HCEC 1CT (cell line): Measurements from ENCODE around the gene CTCF.
"Not testable (repeated sequence)": the region's sequence is repeated elsewhere in the genome, so short reads cannot be mapped to it uniquely, and the experiment has no call there.

Experiments
- DNase-seq: peaks from one replicate; pipeline ENCODE4 v3.0.0-alpha.2; 2017

The CTCF gene, protein sequence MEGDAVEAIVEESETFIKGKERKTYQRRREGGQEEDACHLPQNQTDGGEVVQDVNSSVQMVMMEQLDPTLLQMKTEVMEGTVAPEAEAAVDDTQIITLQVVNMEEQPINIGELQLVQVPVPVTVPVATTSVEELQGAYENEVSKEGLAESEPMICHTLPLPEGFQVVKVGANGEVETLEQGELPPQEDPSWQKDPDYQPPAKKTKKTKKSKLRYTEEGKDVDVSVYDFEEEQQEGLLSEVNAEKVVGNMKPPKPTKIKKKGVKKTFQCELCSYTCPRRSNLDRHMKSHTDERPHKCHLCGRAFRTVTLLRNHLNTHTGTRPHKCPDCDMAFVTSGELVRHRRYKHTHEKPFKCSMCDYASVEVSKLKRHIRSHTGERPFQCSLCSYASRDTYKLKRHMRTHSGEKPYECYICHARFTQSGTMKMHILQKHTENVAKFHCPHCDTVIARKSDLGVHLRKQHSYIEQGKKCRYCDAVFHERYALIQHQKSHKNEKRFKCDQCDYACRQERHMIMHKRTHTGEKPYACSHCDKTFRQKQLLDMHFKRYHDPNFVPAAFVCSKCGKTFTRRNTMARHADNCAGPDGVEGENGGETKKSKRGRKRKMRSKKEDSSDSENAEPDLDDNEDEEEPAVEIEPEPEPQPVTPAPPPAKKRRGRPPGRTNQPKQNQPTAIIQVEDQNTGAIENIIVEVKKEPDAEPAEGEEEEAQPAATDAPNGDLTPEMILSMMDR

DNA sequence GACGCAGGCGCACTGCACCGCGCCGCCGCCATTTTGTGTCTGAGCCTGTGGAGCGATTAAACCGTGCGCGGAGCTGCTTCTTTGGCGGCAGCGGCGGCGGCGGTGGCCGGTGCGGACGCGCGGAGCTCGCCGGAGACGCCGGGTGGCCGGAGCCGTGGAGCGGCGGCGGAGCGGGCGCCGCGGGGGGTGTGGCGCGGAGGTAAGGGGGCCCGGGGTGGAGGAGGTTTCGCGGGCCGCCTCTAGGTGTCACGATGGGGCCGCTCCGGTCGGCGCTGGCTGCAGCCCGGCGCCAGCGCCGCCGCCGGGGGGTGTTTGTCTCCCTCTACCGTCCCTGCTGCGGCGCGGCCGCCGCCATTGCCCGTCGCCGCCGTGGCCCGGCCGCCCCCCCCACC lies at the start of gene CTCF:
TSS of gene CTCF (plus strand) at position 1 of the 392 bp plus-strand sequence. CDS start 48,307 bp downstream, outside the sequence.
- peak; percentile 88 for DNase-seq

DNA sequence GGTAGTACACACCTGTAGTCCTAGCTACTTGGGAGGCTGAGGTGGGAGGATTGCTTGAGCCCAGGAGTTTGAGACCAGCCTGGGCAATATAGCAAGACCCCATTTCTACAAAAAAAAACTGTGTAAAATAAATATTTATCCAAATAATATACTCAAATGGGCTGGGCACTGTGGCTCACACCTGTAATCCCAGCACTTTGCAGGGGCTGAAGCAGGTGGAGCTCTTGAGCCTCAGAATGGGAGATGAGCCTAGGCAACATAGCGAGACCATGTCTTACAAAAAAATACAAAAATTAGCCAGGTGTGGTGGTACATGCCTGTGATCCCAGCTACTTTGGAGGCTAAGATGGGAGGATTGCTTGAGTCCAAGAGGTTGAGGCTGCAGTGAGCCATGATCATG lies 48.4 kb upstream of the CTCF start:
- not testable (repeated sequence) for DNase-seq

DNA sequence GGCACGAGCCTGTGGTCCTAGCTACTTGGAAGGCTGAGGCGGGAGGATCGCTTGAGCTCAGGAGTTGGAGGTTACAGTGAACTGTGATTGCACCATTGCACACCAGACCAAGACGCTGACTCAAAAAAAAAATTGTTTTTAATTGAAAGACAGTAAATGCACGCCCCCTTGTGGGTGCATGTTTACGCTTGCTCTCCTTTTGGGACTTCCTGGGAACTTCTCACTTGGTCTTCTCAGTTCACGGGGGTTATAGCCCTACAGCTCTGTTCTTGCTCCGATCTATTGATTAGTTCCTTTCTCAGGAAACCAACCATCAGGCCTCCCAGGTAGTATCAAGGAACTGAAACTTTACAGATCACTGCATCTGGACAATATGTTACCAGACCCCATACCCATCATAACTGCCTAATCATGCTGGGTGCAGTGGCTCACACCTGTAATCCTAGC lies 47.9 kb upstream of the CTCF start:
- peak; percentile 84 for DNase-seq

DNA sequence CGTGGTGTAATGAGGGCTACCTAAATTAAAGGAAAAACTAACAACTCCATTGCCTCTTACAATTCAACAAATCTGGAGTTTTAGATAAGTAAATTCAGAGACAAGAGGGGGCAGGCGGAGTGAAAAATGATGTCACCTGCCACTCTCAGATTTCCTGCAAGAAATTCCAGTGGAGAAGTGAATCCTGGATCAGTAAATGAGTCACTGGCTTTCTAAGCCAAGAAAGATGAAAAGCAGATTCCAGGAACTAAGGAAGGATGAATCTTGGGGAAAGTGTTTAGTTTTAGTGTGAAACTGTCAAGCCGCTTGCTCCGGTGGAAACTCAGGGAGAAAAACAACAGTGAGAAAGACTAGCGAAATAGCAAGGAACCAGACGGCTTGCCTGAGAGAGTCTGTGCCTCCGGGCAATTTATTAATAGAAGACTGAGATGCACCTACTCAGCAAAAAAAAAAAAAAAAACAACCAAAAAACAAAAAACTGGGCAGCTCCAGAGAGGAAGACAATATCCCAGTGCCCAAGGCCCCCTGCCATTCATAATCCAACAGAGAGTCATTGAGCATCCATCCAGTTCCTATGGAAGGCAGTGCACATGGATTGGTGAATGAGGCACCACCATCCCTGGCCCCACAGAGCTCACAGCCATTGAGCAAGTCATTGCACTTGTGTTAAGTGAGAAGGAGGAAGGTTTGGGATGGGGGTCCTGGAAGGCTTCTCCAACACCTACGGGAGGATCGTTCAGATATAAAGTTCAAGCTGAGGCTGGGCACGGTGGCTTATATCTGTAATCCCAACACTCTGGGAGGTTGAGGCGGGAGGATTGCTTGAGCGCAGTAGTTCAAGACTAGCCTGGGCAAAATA lies 45.8 kb upstream of the CTCF start:
- peak; percentile 71 for DNase-seq

DNA sequence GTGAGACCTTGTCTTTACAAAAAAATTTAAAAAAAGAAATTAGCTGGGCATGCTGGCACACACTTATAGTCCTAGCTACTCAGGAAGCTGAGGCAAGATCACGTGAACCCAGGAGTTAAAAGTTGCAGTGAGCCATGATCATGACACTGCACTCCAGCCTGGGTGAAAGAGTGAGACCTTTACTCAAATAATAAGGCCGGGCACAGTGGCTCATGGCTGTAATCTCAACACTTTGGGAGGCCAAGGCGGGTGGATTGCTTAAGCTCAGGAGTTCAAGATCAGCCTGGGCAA lies 45.2 kb upstream of the CTCF start:
- no peak for DNase-seq

DNA sequence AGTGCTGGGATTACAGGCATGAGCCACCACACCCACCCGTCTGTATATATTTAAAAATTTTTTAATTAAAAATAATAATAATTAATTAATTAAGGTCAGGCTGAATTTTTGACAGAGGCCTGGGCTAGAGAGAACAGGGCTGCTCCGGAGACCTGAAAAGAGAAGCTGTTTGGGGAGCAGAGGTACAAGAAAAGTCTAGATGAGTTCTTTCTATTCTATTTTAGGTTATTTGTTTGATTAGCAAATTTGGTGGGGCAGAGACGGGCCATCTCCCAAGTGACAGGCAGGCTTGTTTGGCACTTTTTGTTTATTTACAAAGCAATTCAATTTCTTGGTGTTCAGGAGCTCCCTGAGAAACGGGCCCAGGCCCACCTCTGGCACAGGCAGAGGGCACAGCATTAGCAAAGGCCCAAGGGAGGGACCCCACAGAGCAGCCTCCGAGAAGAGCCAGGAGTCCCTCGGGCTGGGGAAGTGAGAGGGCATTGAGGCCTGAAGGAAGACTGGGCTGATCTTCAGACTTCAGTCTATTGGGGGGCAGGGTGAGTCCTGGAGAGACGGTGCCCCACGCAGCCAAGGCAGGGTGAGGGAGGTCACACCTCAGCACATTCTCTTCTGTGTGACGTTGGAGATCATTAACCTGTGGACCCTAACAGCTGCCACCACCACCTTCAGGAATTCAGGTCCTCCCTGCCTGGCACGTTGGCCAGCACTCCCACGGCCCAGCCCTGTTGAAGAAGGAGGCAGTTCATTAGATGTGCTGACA lies 44.5 kb upstream of the CTCF start:
- no peak for DNase-seq

DNA sequence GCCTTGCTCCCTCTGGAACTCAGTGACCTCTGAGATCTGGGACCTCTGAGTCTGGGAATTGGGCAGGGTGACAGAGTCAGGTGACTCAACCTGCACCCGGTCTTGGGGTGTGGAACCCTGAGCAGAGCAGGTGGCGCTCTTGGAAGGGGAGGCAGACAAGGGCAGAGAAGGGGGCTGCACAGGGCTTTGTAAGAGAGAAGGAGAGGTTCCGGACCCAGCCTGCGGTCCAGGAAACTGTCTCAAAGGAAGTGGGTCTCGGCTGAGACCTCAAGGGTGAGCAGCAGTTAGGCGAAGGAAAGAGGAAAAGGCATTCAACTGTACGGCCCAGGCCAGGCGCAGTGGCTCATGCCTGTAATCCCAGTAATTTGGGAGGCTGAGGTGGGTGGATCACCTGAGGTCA lies 43.6 kb upstream of the CTCF start:
- DNase-seq = no peak

DNA sequence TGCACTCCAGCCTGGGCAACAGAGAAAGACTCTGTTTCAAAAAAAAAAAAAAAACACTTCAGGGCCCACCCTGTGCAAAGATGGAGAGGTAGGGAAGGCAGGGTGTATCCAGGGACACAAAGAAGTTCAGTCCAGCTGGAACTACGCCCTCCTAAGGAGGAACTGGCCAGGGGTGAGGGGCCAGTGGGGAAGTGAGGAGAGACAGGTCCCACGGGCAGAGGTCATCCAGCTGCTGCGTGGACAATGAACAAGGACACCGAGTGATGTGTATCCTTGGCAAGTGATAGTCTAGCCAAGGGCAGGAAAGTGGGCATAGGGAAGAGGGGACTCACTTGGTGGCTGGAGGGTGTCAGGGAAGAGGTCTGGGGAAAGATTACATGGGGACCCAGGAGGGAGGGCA lies 43.1 kb upstream of the CTCF start:
- no peak for DNase-seq

DNA sequence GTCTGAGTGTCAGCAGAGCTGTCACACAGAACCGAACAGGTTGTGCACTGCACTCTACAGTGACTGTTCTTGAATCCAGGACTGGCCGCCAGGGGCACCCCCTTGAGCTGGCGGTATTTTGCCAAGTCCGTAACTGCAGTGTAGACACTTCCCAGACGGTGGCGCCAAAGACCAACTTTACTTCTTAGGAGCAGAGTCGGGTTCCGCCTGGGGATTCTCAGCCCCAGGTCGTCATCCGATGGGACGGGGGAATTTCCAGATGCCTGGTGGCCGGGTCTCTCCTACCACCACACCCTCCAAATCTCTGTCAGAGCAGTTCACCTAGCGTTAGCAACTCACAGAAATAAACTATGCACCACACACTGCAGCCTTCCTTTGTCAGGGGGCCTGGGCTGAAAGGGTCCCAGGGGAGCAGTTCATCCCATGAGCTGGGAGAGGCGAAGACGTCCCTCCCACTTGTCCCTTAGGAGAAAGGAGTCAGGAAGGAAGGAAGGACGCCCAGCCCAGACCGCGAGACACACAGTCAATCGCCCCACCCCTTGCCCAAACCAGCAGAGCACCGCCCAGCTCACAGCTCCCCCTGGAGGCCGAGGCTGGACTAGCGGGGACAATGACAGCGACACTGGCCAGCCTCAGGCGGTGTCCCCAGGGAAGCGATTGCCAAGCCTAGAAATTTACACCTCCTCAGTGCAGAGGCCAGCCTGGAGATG lies 41.1 kb upstream of the CTCF start:
- DNase-seq = peak; percentile 89

DNA sequence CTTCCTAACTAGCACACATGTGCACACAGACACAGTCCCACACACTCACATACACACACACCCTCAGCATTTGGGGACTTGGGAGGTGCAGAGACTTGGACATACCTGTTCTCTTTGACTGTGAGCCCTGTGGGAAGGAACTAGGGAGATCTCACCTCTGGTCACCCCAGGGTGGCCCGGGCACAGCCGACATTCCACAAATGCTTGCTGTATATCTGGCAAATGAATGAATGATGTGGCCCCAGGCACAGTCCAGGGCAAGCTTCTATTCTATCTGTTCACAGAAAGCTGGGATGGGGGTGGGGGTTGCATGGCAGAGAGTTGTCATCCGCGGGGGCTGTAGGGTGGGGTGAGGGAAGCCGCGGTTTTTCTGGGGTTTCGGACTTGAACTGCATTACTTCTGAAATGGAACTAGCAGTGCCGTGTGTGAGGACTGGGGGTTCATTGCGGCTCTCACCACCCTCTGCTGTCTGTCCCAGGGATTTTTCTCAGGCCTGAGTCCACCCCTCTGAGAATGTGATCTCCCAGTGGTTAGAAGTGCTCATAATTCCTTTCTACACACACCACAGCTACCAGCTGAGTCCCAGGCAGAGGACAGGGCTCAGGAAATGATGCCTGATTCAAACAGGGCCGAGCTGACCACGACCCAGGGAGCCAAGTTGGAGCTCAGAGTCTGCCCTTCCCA lies 37.0 kb upstream of the CTCF start:
- DNase-seq = peak; percentile 25

DNA sequence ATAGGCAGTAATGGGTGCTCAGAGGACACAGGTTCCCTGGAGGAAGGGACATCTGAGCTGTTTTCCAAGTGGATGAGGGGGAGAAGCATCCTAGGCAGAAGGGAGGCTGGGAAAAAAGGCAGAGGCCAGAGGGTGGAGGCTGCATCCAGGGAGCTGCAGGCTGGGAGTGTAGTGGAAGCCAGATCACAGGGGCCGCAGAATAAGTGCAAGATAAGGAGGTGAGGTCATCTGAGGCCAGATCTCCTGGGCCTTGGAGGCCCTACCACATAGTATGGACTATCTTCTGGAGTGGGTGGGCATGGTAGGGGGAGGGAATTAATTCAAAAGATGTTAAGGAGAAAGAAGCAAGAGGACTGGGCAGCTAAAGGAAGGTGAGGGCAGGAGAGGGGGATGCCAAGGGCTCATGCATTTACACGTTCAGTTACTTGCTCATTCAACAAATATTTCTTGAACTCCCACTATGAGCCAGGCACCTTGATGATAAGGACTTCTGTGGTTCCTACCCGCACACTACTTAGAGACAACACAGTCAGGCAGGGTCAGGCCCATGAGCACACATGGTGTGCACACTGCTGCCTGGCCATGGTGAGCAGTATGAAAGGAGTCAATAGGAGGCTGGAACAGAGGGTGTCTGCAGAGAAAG lies 36.1 kb upstream of the CTCF start:
- no peak for DNase-seq

DNA sequence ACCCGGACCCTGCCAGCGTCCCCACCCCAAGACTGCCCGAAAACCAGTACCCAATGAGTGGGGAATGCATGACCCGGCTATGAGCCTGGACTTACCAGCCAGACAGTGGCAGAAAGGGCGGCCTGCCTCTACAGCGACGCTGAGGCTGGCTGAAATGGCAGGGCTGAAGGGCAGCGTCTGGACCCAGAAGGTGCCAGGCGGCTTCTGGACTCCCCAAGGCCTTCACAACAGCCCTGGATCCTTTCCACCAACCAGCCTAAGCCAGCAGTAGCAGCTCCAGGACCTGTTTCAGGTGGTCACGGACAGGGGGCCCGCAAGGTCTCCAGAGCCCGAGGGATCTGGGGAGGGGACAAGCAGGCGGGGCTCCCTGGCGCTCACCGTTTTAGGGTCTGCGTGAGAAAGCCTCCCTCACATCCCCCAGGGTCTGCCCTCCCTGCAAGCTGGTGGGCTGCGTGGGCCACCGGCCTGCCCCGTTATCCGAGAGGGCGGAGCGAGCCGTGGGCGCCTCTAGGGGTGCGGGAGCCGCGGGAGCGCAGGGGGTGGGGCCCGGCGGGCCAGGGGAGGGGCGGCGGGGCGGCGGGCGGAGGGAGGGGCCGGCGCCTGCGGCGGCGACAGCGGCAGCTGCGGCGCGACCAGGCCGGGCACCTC lies 34.0 kb upstream of the CTCF start, which contains the start of gene RIPOR1:
TSS of gene RIPOR1 (plus strand) at position 608 of the 648 bp plus-strand sequence. CDS start 9,618 bp downstream, outside the sequence.
- peak; percentile 22 for DNase-seq

DNA sequence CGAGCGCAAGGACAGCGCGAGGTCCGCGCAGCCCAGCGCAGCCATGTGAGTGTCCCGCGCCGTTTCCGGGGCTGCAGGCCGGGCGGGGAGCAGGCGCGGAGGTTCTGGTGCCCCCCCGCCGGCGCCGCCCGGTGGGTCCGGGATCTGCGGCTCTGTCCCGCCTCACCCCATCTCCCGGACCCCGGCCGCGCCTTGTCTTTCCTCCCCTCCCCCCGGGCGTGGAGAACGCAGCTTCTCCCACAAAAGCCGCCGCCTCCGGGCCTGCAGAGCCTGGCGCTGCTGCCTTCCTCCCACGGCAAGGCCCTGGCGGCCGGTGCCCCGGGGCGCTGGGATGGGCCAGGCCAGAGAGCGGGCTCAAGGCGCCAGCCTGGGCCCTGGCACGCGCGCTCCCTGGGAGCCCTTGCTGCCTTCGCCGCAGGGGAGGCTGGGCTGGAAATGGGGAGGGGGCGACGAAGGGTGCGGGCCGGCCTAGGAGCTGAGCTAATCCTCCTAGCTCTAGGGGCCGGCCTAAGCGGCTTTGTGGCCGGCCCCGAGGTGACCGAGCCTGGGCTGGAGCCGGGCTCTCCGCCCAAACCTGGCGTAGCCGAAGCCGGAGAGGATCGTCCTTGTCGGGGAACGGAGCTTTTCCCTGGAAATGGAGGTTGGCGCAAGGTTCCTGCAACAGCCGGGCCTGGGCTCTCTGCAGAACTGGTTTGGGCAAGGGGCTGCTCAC lies 33.3 kb upstream of the CTCF start:
- peak; percentile 28 for DNase-seq

DNA sequence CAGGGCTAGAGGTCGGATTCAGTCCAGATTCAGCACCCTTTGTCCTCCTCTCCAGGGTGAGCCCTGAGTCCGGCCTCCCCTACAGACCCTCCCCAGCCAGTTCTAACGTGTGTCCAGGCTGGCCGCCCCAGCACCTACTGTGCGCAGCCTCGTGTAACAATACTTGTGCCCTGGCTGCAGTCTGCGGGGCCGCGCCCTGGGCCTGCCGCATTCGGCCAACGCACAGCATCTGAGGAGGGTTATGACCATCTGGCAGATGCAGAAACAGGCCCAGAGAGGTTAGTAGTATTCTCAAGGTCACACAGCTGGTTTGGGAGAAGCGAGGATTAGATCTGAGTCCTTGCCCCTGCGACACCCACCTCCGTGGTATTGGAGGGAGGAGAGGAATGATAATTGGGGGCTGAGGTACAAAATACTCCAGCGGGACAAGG lies 32.7 kb upstream of the CTCF start:
- peak; percentile 38 for DNase-seq

DNA sequence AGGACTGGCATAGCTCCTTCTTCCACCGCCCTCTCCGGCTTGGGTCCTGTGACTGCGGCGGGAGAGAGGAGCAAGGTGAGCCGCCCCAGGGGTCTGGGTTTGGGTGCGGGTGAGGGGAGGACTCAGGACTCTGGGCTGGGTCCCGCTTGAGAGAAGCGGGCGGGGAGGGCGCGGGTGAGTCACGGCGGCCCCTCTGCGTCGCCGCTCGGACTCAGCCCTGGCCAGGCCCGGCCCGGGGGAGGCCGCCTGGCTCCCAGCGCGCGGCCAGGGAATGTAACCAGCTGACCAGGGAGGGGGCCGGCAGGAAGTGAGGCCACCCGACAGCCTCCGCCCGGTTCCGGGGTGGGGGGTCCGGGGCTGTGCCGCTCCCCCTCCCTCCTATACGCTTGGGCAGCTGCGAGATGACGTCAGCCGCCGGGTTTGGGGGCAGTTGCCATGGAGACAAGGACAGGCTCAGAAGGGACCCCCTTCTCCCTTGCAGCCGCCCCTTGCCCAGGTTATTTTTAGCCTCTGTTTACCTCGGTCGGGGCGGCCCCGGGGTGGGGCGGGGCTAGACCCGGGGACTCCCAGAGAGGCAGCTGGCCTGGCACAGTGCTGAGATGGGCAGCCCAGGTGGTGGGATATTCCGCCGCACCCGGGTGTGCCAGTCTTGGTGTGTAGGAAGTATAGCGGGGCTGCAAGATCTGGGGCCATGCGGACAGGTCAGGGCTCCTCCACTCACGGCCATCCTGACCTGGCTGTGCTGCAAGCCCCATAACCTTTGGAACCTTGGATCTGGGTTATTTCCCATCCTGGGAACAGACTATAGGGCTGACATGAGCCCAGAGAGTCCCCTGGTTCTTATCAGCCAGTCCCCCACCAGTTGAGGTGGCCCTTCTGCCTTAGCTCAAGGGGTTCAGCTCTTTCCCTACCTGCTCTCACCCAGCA lies 32.0 kb upstream of the CTCF start:
- DNase-seq = peak; percentile 57

DNA sequence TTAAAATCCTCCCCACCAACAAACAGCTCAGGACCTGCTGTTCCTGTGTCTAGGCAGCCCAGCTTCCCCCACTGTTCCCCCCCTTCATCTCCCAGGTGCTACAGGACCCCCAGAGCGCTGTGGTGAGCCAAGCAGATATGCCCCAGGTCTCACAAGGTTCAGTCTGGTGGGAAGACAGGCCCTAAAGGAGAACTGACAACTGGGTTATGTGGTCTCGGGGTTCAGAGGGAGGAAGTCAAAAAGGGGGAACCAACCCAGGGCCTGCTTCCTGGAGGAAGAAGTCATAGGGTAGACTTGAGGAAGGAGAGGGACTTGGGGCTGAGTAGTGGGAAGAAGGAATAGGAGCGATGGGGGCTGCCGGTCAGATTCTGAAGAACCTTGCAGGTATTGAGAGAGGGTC lies 31.1 kb upstream of the CTCF start:
- no peak for DNase-seq

DNA sequence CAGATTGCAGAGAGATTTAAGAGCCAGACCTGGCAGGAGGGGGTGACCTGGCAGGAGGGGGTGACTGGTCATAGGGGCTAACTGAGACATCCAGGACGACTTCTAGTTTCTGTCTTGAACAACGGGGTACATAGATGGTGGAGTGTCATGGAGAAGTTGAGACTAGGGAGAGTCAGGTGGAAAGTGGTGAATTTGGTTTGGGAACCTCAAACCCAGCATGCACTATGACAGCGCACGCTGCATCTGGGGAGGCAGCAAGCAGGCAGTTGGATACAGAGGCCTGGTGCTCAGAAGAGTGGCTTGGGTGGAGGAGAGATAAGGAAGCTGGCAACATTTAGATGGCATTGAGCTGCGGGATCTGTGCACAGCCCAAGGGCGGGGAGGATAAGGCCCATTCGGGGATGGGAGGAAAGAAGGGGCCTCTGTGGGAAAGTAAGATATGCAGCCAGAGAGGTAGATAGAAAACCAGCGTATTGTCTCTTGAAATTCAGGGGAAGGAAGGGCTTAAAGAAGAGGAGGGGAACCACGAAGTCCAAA lies 29.2 kb upstream of the CTCF start:
- no peak for DNase-seq

DNA sequence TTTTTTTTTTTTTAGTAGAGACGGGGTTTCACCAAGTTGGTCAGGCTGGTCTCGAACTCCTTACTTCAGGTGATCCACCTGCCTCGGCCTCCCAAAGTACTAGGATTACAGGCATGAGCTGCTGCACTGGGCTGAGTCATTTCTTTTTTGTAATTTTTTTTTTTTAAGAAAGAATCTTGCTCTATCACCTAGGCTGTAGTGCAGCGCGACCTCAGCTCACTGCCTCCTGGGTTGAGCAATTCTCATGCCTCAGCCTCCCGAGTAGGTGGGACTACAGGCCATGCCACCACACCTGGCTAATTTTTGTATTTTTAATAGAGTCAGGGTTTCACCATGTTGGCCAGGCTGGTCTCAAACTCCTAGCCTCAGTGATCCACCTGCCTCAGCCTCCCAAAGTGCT lies 28.3 kb upstream of the CTCF start:
- not testable (repeated sequence) for DNase-seq
